ENCODE results near the gene SLC31A1.
"Not testable (repeated sequence)": the region's sequence is repeated elsewhere in the genome, so short reads cannot be mapped to it uniquely, and the experiment has no call there.

SLC31A1 gene

DNA sequence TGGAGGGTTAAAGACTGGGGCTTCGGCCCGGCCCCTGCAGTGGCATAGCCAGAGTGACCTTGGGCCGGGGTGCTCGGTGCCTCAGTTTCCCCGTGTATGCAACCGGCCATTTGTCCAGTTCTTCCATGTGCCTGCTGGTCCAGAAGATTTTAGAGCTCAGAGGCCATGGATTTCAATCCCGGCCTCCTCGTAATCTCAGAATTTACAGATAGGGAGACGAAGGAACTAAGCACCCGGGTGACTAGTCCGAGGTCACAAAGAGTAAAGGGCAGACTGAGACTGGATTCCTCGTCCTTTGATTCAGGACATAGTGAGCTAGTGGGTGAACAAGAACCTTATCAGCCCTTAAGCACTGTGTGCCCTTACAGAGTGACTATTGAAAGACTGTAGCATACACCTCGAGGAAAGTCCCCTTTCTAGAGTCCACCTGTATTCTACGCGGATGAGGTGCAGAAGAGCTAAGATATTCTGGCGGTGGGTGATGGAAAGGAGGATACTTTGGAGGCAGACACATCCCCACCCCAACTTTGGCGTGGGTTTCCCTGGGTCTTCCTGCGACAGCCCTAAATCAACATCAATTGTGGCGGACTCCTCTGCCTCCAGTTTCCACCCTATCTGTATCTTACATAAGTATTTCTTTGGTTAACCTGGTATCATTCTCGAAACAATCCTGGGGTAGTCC lies 597 bp downstream of the SLC31A1 start:
- no peak for DNase-seq

- DNase-seq: peak in 1 of 2 experiments; percentile 26
Observed at GRCh38 chr9:113222482-113222841, 1.1 kb downstream of the SLC31A1 start.

DNA sequence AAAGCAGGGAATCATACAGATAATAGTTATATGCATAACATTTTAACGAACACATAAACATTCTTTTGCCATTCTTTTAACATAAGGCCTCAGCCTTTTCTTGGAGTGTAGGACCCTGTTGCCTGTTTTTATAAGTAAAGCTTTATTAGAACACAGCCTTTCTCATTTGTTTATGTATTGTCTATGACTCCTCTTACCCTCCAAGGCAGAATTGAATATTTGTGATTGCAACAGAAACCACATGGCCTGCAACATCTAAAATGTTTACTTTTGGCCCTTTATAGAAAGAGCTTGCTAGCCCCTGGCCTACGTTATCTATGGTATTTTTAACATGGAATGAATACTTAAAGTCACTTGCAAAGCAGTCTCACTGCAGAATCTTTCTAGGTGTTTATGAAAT lies 2.6 kb downstream of the SLC31A1 start:
- no peak for DNase-seq

GRCh38 chr9:113227436-113227835 lies 6.1 kb downstream of the SLC31A1 start:
- no peak for DNase-seq

DNA sequence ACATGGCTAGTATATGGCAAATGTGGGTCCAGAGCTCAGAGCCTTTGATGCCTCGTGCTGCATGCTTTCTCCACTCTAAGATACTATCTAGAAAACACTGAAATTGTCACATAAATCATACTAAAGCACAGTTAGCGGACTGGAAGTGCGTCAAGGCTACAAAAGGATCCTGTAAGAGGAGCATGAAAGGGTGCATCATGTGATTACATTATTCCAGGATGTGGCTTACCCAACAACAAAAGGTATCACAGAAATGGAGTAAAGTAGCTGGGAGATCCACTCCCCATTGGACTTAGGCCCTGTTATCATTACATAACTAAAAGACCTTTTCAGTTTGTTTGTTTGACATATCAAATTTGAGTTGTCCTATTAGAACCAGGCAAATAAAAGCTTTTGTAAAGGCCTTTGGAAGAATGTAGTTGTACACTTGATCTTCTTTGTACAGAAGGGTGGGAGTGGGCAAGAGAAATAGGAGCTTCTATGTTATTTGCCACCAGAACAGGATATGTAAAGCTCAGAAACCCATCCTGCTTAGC lies 6.9 kb downstream of the SLC31A1 start:
- no peak for DNase-seq

DNA sequence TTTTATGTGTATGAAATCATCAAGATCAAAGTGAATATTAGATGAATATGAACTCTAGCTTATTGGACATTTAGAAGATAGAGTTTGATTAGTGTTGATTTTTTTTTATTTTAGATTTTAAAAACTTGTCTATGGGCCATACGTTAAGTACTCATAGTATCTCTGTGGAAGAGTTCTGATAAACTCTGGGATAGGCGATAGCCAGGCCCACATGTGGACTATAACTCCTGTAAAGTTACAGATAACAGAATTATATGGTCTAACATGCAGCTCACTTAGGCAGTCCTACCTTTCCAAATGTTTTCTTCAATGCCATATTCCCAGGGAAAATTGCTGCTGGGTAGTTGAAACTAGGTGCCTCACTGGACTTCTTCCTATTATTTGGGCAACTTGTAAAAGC lies 10.4 kb downstream of the SLC31A1 start:
- no peak for DNase-seq

DNA sequence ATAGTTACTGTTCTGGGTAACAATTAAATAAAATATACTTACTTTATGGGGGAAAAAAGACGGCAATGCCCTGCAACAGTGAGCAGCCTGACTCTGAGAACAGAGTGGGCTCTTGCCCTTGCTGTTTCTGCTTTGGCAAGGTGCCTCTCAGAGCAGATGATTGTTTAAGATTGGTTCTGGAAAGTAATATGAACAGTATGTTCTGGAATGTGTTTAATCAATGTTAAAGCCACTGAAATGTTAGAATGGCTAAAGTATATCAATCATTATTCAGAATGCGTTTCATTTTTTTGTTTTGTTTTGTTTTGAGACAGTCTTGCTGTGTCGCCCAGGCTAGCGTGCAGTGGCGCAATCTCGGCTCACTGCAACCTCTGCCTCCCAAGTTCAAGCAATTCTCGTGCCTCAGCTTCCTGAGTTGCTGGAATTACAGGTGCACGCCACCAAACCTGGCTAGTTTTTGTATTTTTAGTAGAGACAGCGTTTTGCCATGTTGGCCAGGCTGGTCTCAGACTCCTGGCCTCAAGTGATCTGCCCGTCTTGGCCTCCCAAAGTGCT lies 14.4 kb downstream of the SLC31A1 start:
- DNase-seq: not testable (repeated sequence)

DNA sequence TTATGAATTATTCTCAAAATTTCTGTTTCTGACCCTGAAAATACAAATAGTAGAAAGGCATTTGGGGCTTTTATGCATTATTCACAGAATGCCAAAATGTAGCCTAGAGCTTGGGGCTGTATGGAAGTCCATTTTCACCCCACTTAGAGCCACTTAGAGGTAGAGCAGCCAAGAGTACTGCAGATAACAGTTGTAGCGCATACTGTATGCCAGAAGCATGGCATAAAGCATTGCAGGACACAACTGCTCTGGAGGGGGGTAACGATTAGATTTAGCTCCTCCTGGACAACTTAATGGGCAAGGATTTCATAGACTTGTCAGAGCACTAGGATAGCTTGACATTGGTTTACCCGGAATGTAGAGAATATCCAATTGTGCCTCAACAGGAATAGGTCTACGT lies 15.7 kb downstream of the SLC31A1 start:
- DNase-seq: no peak

GRCh38 chr9:113238202-113238858 lies 17.0 kb downstream of the SLC31A1 start:
- DNase-seq: no peak

GRCh38 chr9:113238859-113239232 lies 17.5 kb downstream of the SLC31A1 start:
- DNase-seq: no peak

GRCh38 chr9:113241161-113241560 lies 19.8 kb downstream of the SLC31A1 start:
- no peak for DNase-seq

DNA sequence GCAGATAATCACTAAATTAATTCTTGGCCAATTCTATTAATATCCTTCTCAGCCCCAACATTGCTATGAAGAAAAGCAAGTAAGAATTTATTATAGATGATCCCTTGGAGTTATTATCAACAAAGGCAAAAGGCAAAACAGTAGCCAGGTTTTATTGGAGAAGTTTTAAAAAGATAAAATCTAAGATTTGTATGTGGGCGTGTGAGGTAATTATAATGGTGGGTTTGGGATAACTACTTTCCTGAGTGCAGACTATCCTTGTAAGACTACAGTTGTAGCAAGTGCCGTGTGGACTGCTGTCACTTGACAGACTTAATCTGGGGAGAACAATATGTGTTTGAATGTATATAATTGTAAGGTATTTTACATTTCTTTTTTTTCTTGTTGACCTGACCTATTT lies 23.2 kb downstream of the SLC31A1 start:
- DNase-seq: no peak

- no peak for DNase-seq
Observed at GRCh38 chr9:113245894-113246293, 24.6 kb downstream of the SLC31A1 start.

GRCh38 chr9:113246928-113247327 lies 25.6 kb downstream of the SLC31A1 start:
- DNase-seq: no peak

DNA sequence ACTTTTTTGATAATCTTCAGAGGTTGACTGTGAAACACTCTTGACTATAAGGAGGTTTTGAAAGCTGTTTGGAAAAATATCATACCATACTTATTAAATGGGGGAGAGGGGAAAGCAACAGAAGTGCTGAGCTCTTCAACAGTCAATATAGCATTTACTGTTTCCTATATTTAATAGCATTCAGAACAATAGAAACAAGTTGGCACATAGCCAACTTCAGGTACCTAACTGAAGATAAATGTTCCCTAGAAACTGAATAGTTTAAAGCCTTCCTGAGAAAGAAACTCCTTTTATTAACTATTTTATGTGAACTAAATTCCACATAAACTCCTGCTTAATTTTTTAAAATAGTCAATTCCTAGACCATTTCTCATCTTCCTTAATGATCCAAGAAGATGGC lies 26.3 kb downstream of the SLC31A1 start:
- no peak for DNase-seq

GRCh38 chr9:113249661-113250060 lies 28.3 kb downstream of the SLC31A1 start:
- DNase-seq: not testable (repeated sequence)

- DNase-seq: no peak
Observed at GRCh38 chr9:113250807-113251206, 29.5 kb downstream of the SLC31A1 start.

GRCh38 chr9:113254991-113255390 lies 33.6 kb downstream of the SLC31A1 start:
- DNase-seq: no peak

DNA sequence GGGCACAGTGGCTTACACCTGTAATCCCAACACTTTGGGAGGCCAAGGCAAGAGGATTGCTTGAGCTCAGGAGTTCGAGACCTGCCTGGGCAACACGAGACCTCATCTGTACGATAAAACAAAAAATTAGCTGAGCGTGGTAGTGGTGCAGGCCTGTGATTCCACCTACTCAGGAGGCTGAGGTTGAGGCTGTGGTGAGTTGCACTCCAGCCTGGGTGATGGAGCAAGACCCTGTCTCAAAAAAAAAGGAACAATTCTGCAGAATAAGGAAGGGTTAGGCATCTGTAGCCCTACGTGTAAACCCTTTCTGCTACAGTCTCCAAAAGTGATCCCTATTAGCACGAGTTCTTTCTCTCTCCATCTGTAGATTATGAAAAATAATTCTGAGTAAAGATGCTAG lies 34.1 kb downstream of the SLC31A1 start:
- DNase-seq: peak; percentile 38 to 63

DNA sequence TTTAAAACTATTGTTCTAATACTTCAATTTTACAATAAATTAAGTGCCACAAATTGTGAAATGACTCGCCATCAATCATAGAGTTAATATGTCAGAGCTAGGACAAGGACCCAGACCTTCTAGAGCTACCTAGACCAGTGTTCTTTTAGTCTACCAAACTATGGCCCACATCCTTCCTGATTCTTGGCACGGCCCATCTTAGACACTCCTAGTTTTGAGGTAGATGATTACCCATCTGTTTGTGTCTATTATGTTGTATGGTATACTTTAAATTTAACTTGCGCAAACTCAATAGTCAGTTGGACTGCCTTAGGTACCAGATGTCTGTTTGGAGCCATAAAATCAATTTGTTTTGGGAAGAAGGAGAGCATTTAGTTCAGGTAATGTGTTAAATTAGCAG lies 36.5 kb downstream of the SLC31A1 start:
- no peak for DNase-seq

GRCh38 chr9:113258282-113258681 lies 36.9 kb downstream of the SLC31A1 start:
- DNase-seq: no peak

DNA sequence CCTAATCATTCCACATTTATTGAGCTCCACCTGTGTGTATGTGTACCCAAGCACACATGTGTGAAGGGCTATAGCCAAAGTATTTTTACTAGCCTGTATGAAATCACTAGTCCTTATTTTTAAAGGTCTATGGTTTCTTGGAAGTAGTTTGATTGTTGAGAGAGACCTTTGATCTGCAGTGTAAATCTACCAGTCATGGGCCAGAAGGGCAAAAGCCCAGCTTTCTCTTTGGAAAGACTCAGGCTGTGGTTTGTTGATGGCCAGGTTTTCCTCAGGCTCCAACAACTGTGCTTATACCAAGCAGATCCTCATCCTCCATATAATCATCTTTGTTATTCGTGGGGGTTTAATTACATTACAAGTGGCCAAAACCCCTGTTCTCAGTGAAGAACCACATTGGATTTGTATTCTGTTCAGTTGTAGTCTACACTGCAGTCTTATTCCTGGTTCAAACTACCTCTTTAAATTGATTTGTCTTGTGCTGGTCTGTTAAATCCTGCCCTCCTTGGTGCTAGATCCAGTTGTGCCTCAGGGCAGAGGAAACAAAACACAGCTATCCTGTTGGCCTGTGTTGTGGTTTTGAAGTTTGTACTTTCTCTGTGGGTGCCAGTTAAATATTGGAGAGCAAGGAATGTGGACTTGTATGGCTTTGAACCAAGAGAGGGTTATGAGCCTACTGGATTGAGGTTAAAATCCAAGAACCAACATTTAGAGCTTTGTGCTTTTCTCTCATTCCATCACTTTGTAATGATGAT lies 40.8 kb downstream of the SLC31A1 start:
- DNase-seq: no peak

- no peak for DNase-seq
Observed at GRCh38 chr9:113266174-113266573, 44.8 kb downstream of the SLC31A1 start.

All from AML-193 (cell line).